Endothelial cell of umbilical vein (primary cell): ENCODE data around the gene P2RY2. TPM values are rescaled to one million over a fixed set of nuclear protein-coding genes. Genes with fewer than 3 reads are reported as not detected.
A peak's percentile ranks its signal among the peaks of the same experiment; 100 is the strongest.

Experiments used
- BruUV-seq: library from RNA; stranded (reverse); fragments of 400-500 nt; replicated peaks from 2 replicates; lab custom pipeline; 2021; lab: Mats Ljungman, UMichigan
- CTCF ChIA-PET: fragments of 300-600, 350-600 bp; sonication (Branson Sonifier 250); formaldehyde crosslinking; loops from one replicate; lab custom pipeline; 2021; ENCODE audit warnings: antibody characterized with exemption, inconsistent platforms; lab: Charles Lee
- POLR2A ChIA-PET: fragments of 300-600, 350-600 bp; sonication (Branson Sonifier 250); formaldehyde crosslinking; loops from one replicate; lab custom pipeline; 2021; ENCODE audit warnings: antibody characterized with exemption, inconsistent platforms; lab: Charles Lee
- DNase-seq: peaks from one replicate; pipeline ENCODE4 v3.0.0-alpha.2; 2011; ENCODE audit warnings: low read depth, low spot score
- FAIRE-seq: peaks from 2 replicates; lab custom pipeline; 2011; peaks lifted over from hg19 to GRCh38; lab: Jason Lieb, UNC
- H2AFZ ChIP-seq: 2 replicates; pipeline ENCODE4 v1.6.0; 2012; ENCODE audit warnings: low read depth, low read length, control low read depth, inconsistent platforms
- H3K27ac ChIP-seq: 2 replicates; pipeline ENCODE4 v1.5.1; 2011; ENCODE audit warnings: low read depth, mild to moderate bottlenecking, control low read depth, low read length, moderate library complexity; ENCODE audit not compliant: insufficient read depth
- H3K27me3 ChIP-seq, 2 experiments: 2 replicates each; pipeline versions ENCODE4 v1.6.0 to v1.6.1; 2011; ENCODE audit warnings: low read length in 2 of 2, mixed read lengths in 1 of 2; ENCODE audit not compliant: control insufficient read depth in 2 of 2, insufficient read depth in 2 of 2
- H3K36me3 ChIP-seq, 2 experiments: 2 replicates in 1 of 2; 3 replicates in 1 of 2; pipeline ENCODE4 v1.5.1; 2011; ENCODE audit warnings: low read length in 2 of 2, mild to moderate bottlenecking in 1 of 2, moderate library complexity in 1 of 2; ENCODE audit not compliant: control insufficient read depth in 2 of 2, insufficient read depth in 2 of 2; ENCODE audit errors: extremely low read depth in 1 of 2
- H3K4me1 ChIP-seq: 3 replicates; pipeline ENCODE4 v1.5.1; 2011; ENCODE audit warnings: mild to moderate bottlenecking, low read length; ENCODE audit not compliant: control insufficient read depth, insufficient read depth; ENCODE audit errors: extremely low read depth
- H3K4me2 ChIP-seq: 2 replicates; pipeline ENCODE4 v1.6.1; 2011; ENCODE audit warnings: low read length, control low read depth, mixed read lengths; ENCODE audit not compliant: insufficient read depth
- H3K4me3 ChIP-seq, 3 experiments: fragments of 200-600 bp in 1 of 3; sonication (generic), shearing (Covaris generic) in 1 of 3; replicated peaks in 1 of 3; 2 replicates each; pipeline ENCODE4 v1.5.1; 2011 to 2016; ENCODE audit warnings: control low read depth in 3 of 3, low read length in 3 of 3, mild to moderate bottlenecking in 2 of 3, inconsistent platforms in 1 of 3, low read depth in 1 of 3, moderate library complexity in 1 of 3; ENCODE audit not compliant: insufficient read depth in 1 of 3
- H3K79me2 ChIP-seq: 2 replicates; pipeline ENCODE4 v1.6.0; 2012; ENCODE audit warnings: low read length, inconsistent platforms; ENCODE audit not compliant: control insufficient read depth, insufficient read depth
- H3K9ac ChIP-seq: replicated peaks from 2 replicates; pipeline ENCODE3; 2011; ENCODE audit warnings: low read length, control low read depth; ENCODE audit not compliant: insufficient read depth; ENCODE audit errors: extremely low read depth
- H3K9me1 ChIP-seq: replicated peaks from 3 replicates; pipeline ENCODE4 v1.6.0; 2011; ENCODE audit warnings: mild to moderate bottlenecking, low read length; ENCODE audit not compliant: control insufficient read depth, insufficient read depth; ENCODE audit errors: extremely low read depth
- H3K9me3 ChIP-seq: replicated peaks from 2 replicates; pipeline ENCODE4 v1.5.1; 2012; ENCODE audit warnings: low read length, inconsistent platforms; ENCODE audit not compliant: control insufficient read depth, insufficient read depth
- H4K20me1 ChIP-seq: replicated peaks from 2 replicates; pipeline ENCODE3; 2011; ENCODE audit warnings: mild to moderate bottlenecking, low read length; ENCODE audit not compliant: control insufficient read depth, insufficient read depth; ENCODE audit errors: extremely low read depth
- CTCF ChIP-seq, 2 donors: IDR thresholded peaks; 1 replicate in 1 of 2; 2 replicates in 1 of 2; pipeline ENCODE4 v1.5.1; 2011; ENCODE audit warnings: low read length in 2 of 2, mild to moderate bottlenecking in 2 of 2, moderate library complexity in 2 of 2, control low read depth in 1 of 2, inconsistent platforms in 1 of 2, low read depth in 1 of 2; ENCODE audit not compliant: insufficient read depth in 1 of 2; ENCODE audit errors: extremely low read depth in 1 of 2
- EZH2 ChIP-seq: IDR thresholded peaks from 2 replicates; pipeline ENCODE4 v1.6.1; 2012; ENCODE audit warnings: borderline replicate concordance, low read depth, mild to moderate bottlenecking, moderate library complexity, low read length, inconsistent platforms; ENCODE audit not compliant: severe bottlenecking
- FOS ChIP-seq: IDR thresholded peaks from 2 replicates; pipeline ENCODE4 v1.6.1; 2011; ENCODE audit warnings: mild to moderate bottlenecking, low read length, moderate library complexity, borderline replicate concordance; ENCODE audit not compliant: insufficient read depth
- GATA2 ChIP-seq: IDR thresholded peaks from 2 replicates; pipeline ENCODE4 v1.7.0; 2011; ENCODE audit warnings: low read depth, mild to moderate bottlenecking, moderate library complexity, mixed read lengths, low read length; ENCODE audit not compliant: insufficient read length, insufficient read depth
- JUN ChIP-seq: IDR thresholded peaks from 2 replicates; pipeline ENCODE4 v1.6.1; 2011; ENCODE audit warnings: borderline replicate concordance, low read depth; ENCODE audit not compliant: insufficient read length, insufficient read depth
- MAX ChIP-seq: IDR thresholded peaks from 2 replicates; pipeline ENCODE4 v1.6.1; 2011; ENCODE audit not compliant: insufficient read depth, insufficient read length
- MYC ChIP-seq: IDR thresholded peaks from one replicate; pipeline ENCODE4 v1.6.1; 2011; ENCODE audit warnings: mild to moderate bottlenecking, low read depth, low read length
- POLR2A ChIP-seq: IDR thresholded peaks from 2 replicates; pipeline ENCODE4 v1.6.1; 2012; ENCODE audit warnings: low read depth, mild to moderate bottlenecking, control low read depth, low read length
- POLR2AphosphoS5 ChIP-seq: IDR thresholded peaks from 2 replicates; pipeline ENCODE4 v1.6.1; 2012; ENCODE audit warnings: low read depth, mild to moderate bottlenecking, control low read depth, low read length, moderate library complexity; ENCODE audit not compliant: insufficient read depth
- dilution Hi-C: fragments of 300-500 bp; cut with MboI; formaldehyde crosslinking; loops from one replicate; pipeline ENCODE4 v1.15.0; 2019; ENCODE audit warnings: low sequenced_read_pairs; ENCODE audit not compliant: extremely low pct_ligation_motif_present
- intact Hi-C: fragments of 100-400 bp; cut with micrococcal nuclease; formaldehyde crosslinking; loops from one replicate; pipeline ENCODE4 v1.10.0; 2022
- polyA plus RNA-seq, 4 experiments: library from polyadenylated mRNA; depleted of rRNA in 3 of 4; stranded (reverse) in 3 of 4; unstranded in 1 of 4; fragments of >200 nt; gene quantifications; 2 replicates each; pipeline versions ENCODE4 v1.2.1 to v1.2.3, GENCODE V29; 2011 to 2012; ENCODE audit warnings: missing spikeins in 1 of 4
- total RNA-seq: library from RNA; stranded (reverse); gene quantifications from 2 replicates; pipeline ENCODE4 v1.2.3, GENCODE V29; 2021

Gene P2RY2
- total and polyA plus RNA-seq, 2 donors (not counting 3 experiments of a cell fraction or from before 2014, with no cell fraction given) = 4.8 to 5.6 TPM

GRCh38 chr11:73258104-73259035 is 40.3 kb downstream of the P2RY2 start:
- Histone ChIP-seq H2AFZ (peak overlapping the region; percentile 19), H3K4me1 (peaks cover 6% of the 10 kb centered on the region), H3K9me1 (no peaks in the 10 kb centered on the region), H3K9ac (no peak overlapping the region), H4K20me1 (no peaks in the 10 kb centered on the region), H3K36me3 (no peaks in the 10 kb centered on the region), H3K27ac (no peak overlapping the region), H3K4me3 (no peak overlapping the region), H3K9me3 (no peaks in the 10 kb centered on the region), H3K27me3 (peaks cover under 1 to 6% of the 10 kb centered on the region in 2 experiments), H3K4me2 (no peak overlapping the region), H3K79me2 (no peaks in the 10 kb centered on the region)
- no peak for FAIRE-seq
- BruUV-seq = no TSS peak
- TF ChIP-seq FOS (no peak), GATA2 (no peak), JUN (no peak), MYC (no peak), CTCF (IDR thresholded peaks at IDR 0.05; ENCODE audit: extremely low read depth in 1 of 2, insufficient read depth in 1 of 2, low read depth in 1 of 2, low read length in 2 of 2) (no peak), POLR2A (no peak), EZH2 (no peak), POLR2AphosphoS5 (no peak), MAX (no peak)
- ChIA-PET CTCF (interaction anchor here (0.9 to 2.5 kb wide), 7 partner anchors 10 to 427 kb away, joined by 3 to 18 read pairs (median 5); no protein-coding TSS in a partner anchor), POLR2A (no interaction called here)
- dilution Hi-C loops (no loop called here), intact Hi-C loops (no loop called here)
- DNase-seq = no peak
